ENCODE results near the gene BOK. TPM values are rescaled to one million over a fixed set of nuclear protein-coding genes. Genes with fewer than 3 reads are reported as not detected.
A peak's percentile ranks its signal among the peaks of the same experiment; 100 is the strongest.

The BOK gene
- polyA plus RNA-seq, 1 donor from 2014 or later = 2.3 TPM

DNA sequence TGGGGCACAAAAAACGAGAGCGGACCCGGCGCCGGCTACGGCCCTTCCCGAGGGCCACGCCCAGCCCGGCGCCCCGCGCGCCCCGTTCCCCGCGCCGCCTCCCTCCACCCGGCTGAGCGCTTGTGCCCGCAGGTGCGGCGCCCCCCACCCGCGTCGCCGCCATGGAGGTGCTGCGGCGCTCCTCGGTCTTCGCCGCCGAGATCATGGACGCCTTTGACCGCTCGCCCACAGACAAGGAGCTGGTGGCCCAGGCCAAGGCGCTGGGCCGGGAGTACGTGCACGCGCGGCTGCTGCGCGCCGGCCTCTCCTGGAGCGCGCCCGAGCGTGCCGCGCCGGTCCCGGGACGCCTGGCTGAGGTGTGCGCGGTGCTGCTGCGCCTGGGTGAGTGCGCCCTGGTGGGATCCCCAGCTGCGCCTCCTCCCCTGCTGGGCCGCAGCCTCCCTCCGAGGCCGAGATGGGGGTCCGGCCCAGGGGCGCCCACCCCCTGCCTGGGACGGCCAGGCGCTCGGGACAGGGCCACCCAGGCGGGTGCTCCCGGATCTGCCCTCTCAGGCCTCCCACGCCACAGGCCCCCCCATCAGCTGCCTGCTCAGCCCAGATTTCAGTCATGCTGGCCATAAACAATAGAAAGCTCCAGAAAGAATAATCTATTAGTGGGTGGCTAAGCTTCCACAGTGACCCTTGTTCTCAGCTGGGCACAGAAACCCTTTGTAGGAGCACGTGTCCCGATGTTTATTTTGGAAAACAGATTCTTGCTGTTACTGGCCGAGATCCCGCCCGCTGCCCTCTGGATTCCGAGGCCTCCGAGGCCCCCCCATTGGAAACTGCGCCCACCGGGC lies 997 bp downstream of the BOK start:
- Histone ChIP-seq H3K79me2 (replicated peaks; ENCODE audit: insufficient read depth, low read length) (no peaks in the 10 kb centered on the region), H3K36me3 (ENCODE audit: insufficient read depth, low read length) (no peaks in the 10 kb centered on the region), H3K9me3 (ENCODE audit: low read length) (peaks cover 15% of the 10 kb centered on the region), H3K27ac (ENCODE audit: low read length) (no peak overlapping the region), H3K4me3 (ENCODE audit: low read length) (peak overlapping the region; percentile 55), H3K27me3 (ENCODE audit: insufficient read depth, low read depth, low read length) (peaks cover 36% of the 10 kb centered on the region), H3K9me2 (ENCODE audit: insufficient read depth, low read length) (no peaks in the 10 kb centered on the region), H3K4me2 (ENCODE audit: low read length) (no peak overlapping the region), H2AFZ (ENCODE audit: low read depth, low read length) (no peak overlapping the region), H3K9ac (ENCODE audit: low read length) (peak overlapping the region; percentile 38), H3F3A (ENCODE audit: insufficient read depth, low read length, poor library complexity, severe bottlenecking) (no peaks in the 10 kb centered on the region), H4K20me1 (ENCODE audit: insufficient read depth) (no peaks in the 10 kb centered on the region)
- TF ChIP-seq, protein P1, sequence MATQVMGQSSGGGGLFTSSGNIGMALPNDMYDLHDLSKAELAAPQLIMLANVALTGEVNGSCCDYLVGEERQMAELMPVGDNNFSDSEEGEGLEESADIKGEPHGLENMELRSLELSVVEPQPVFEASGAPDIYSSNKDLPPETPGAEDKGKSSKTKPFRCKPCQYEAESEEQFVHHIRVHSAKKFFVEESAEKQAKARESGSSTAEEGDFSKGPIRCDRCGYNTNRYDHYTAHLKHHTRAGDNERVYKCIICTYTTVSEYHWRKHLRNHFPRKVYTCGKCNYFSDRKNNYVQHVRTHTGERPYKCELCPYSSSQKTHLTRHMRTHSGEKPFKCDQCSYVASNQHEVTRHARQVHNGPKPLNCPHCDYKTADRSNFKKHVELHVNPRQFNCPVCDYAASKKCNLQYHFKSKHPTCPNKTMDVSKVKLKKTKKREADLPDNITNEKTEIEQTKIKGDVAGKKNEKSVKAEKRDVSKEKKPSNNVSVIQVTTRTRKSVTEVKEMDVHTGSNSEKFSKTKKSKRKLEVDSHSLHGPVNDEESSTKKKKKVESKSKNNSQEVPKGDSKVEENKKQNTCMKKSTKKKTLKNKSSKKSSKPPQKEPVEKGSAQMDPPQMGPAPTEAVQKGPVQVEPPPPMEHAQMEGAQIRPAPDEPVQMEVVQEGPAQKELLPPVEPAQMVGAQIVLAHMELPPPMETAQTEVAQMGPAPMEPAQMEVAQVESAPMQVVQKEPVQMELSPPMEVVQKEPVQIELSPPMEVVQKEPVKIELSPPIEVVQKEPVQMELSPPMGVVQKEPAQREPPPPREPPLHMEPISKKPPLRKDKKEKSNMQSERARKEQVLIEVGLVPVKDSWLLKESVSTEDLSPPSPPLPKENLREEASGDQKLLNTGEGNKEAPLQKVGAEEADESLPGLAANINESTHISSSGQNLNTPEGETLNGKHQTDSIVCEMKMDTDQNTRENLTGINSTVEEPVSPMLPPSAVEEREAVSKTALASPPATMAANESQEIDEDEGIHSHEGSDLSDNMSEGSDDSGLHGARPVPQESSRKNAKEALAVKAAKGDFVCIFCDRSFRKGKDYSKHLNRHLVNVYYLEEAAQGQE (IDR thresholded peaks at IDR 0.05; ENCODE audit: borderline replicate concordance) = no peak
- TF ChIP-seq SMC3 (conservative IDR thresholded peaks at IDR 0.05; ENCODE audit: poor library complexity) = no peak
- no peak for TF ChIP-seq POLR2AphosphoS5 (IDR thresholded peaks at IDR 0.05)
- TF ChIP-seq, protein P2, sequence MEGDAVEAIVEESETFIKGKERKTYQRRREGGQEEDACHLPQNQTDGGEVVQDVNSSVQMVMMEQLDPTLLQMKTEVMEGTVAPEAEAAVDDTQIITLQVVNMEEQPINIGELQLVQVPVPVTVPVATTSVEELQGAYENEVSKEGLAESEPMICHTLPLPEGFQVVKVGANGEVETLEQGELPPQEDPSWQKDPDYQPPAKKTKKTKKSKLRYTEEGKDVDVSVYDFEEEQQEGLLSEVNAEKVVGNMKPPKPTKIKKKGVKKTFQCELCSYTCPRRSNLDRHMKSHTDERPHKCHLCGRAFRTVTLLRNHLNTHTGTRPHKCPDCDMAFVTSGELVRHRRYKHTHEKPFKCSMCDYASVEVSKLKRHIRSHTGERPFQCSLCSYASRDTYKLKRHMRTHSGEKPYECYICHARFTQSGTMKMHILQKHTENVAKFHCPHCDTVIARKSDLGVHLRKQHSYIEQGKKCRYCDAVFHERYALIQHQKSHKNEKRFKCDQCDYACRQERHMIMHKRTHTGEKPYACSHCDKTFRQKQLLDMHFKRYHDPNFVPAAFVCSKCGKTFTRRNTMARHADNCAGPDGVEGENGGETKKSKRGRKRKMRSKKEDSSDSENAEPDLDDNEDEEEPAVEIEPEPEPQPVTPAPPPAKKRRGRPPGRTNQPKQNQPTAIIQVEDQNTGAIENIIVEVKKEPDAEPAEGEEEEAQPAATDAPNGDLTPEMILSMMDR (IDR thresholded peaks at IDR 0.05; ENCODE audit: poor library complexity, severe bottlenecking) = no peak
- no peak for TF ChIP-seq MXI1 (conservative IDR thresholded peaks at IDR 0.05; ENCODE audit: poor library complexity, severe bottlenecking)
- no peak for TF ChIP-seq TAF1 (IDR thresholded peaks at IDR 0.05; ENCODE audit: low read depth)
- no peak for TF ChIP-seq EP300 (conservative IDR thresholded peaks at IDR 0.05; ENCODE audit: poor library complexity, severe bottlenecking)
- no peak for TF ChIP-seq EZH2 (IDR thresholded peaks at IDR 0.05; ENCODE audit: borderline replicate concordance, insufficient read depth, low read length, poor library complexity, severe bottlenecking)
- TF ChIP-seq RAD21 (conservative IDR thresholded peaks at IDR 0.05) = no peak

DNA sequence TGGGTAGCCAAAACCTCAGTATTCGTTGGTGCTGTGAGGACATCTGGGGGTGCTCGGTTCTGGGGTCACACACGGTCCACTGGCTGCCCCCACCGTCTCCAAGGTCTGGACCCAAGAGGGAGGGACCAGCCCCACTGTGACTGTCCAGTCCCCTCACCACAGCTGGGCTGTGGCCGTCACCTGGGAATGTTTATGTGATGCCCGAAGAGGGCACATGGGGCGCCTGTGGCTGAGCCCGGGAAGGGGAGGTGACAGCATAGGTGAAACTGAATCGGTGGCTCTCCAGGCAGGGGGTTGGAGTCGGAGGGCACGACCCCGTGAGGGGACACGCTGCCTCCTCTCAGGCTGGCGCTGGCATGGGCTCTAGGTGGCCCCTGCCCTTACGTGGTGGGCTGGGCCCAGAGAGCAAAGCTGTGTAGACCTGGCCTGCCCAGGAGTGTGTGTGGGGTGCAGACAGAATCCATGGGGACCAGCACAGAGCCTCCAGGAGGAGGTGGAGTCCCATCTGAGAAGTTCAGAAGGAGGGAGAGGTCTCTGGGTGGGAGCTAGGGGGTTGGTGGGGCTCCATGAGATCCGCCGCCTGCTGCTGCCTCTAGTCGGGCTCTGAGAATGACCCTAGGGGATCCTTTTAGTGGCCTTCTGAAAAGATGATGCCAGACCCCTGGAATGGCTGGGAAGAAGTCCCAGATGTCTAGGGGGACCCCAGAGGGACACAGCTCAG lies 1.8 kb downstream of the BOK start:
- Histone ChIP-seq H3K4me2 (ENCODE audit: low read length) (no peak overlapping the region), H3K4me3 (ENCODE audit: low read length) (no peak overlapping the region), H2AFZ (ENCODE audit: low read depth, low read length) (no peak overlapping the region), H3F3A (ENCODE audit: insufficient read depth, low read length, poor library complexity, severe bottlenecking) (no peaks in the 10 kb centered on the region), H3K9me2 (ENCODE audit: insufficient read depth, low read length) (no peaks in the 10 kb centered on the region), H3K9me3 (ENCODE audit: low read length) (peaks cover 15% of the 10 kb centered on the region), H4K20me1 (ENCODE audit: insufficient read depth) (no peaks in the 10 kb centered on the region), H3K79me2 (replicated peaks; ENCODE audit: insufficient read depth, low read length) (no peaks in the 10 kb centered on the region), H3K27me3 (ENCODE audit: insufficient read depth, low read depth, low read length) (peaks cover 36% of the 10 kb centered on the region), H3K27ac (ENCODE audit: low read length) (no peak overlapping the region), H3K36me3 (ENCODE audit: insufficient read depth, low read length) (no peaks in the 10 kb centered on the region), H3K9ac (ENCODE audit: low read length) (no peak overlapping the region)
- TF ChIP-seq MXI1 (conservative IDR thresholded peaks at IDR 0.05; ENCODE audit: poor library complexity, severe bottlenecking) (no peak), POLR2AphosphoS5 (IDR thresholded peaks at IDR 0.05) (no peak), EP300 (conservative IDR thresholded peaks at IDR 0.05; ENCODE audit: poor library complexity, severe bottlenecking) (no peak), TAF1 (IDR thresholded peaks at IDR 0.05; ENCODE audit: low read depth) (no peak), SMC3 (conservative IDR thresholded peaks at IDR 0.05; ENCODE audit: poor library complexity) (no peak), RAD21 (conservative IDR thresholded peaks at IDR 0.05) (no peak), EZH2 (IDR thresholded peaks at IDR 0.05; ENCODE audit: borderline replicate concordance, insufficient read depth, low read length, poor library complexity, severe bottlenecking) (no peak)
- TF ChIP-seq, protein P1 (IDR thresholded peaks at IDR 0.05; ENCODE audit: borderline replicate concordance) = no peak
- TF ChIP-seq, protein P2 (IDR thresholded peaks at IDR 0.05; ENCODE audit: poor library complexity, severe bottlenecking) = no peak

Measured in neural cell (in vitro differentiated cells).